Stimulated activated CD4-positive, alpha-beta T cell treated with anti-CD3 and anti-CD28 coated beads, Interleukin-15, amount 100 ng/mL, for 48 hours (primary cell): Measurements from ENCODE around the gene SLC2A2.
"Not testable (repeated sequence)": the region's sequence is repeated elsewhere in the genome, so short reads cannot be mapped to it uniquely, and the experiment has no call there.

Experiments
- DNase-seq, 2 donors: peaks; one replicate each; pipeline ENCODE4 v3.0.0-alpha.2; 2020; ENCODE audit warnings: low read depth in 2 of 2

Gene SLC2A2

DNA sequence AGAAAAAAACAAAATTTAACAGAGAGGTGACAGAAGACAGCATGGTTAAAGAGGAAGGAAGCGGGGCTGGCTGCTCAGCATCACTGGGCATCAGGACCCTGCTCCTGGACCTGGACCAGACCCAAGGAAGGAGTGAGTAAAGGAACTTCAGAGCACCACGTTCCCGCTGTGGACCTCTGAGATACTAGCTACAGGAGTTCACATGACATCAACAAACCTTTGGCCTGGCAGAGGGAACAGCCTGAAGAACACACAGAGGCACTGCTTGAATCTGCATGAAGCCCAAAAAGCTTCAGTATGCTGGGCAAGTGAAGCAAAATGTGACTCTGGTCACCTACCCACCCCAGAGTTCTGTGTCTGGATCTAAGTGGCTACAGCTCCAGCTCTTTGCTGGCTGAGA, 38.1 kb downstream of the SLC2A2 start:
- DNase-seq, result no peak

DNA sequence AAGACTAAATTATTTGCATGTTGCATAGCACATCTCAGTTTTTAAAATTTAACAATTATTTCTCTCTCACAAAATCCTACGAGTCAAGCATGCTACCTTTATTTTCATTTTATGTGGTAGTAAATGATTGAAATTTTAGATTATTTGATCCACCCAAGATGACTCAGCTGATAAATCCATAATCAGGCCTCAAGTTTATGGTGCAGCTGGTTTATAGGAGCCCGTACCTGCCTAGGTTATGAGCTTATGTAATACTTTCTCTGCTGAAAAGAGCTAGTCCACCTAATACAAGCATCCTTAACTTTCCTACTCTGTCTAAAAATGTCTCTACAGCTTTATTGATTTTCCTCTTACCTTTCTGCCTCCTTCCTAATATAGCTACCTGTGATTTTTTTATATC, 41.2 kb downstream of the SLC2A2 start:
- DNase-seq, result no peak

DNA sequence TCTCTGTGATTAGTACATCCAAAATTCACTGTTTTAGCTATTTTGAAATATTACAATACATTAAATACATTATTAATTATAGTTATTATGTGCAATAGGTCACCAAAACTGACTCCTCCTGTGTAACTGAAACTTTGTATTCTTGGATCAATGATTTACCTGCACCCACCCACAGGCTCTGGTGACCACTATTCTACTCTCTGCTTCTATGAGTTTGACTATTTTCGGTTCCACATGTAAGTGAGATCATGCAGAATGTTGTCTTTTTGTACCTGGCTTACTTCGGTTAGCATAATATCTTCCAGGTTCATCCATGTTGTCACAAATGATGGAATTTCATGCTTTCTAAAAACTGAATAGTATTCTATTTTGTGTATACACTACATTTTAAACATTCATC, 43.8 kb downstream of the SLC2A2 start:
- DNase-seq, result no peak

DNA sequence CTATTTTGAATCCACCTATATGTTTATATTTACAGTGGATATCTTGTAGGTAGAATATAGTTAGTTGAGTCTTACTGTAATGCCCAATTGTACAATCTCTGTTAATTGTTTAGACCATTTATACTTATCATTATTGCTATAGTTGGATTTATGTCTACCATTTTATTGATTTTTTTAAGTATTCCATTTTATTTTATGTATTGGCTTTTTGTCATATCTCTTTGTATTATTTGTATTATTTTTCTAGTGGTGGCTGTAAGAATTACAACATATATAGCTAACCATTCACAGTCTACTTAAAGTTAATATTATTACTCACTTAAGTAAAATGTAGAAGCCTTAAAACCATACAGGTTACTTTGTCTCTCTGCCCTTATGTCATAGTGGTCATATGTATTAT, 46.1 kb downstream of the SLC2A2 start:
- DNase-seq, result no peak

DNA sequence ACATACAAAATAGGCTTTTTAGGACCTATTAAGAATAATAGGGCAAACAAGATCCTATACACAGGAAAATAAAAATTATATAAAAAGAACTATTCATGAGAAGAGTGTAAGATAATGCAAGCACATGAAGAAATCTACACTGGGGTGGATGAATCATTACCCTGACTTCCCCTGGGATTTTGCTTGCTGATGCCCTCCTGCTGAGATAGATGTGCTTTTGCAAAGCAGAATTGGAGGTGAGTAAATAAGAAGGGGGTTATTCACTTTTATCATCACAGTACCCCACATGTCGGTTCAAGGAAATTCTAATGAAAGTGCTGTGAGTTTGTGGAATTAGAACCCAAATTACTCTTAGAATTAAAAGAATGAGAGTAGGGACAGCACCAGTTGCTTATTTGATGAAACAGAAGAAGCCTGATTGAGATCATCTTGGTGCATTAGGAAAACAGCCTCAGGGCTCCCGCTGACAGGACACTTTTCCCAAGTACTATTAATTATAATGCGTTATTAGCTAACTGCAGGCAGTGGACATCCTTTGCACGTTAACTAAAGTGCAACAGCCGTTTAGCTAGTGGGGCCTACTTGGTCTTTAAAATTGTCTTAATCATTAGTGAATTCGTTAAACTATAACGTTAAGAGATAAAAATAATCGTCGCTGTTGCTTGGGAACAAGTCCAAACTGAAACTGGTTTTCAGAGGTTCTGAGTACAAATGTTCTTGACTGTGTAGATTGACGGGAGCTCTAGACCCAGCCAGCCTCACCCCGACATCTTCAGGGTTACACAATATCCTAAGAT, 48.4 kb downstream of the SLC2A2 start:
- no peak for DNase-seq

DNA sequence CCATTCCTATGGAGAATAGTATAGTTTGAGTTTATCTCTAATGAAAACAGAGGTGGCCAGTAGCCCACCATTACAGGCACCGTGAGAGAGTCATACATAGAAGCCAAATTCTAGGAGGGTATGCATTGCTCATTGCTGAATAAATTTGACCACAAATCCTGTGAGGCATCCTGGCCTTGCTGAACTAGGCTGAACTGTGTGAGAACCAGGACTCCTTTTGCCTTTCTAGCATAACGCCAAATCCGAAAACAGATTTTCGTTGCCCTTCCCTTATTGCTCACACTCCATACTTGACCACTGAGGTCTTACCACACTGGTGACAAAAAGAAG, 50.4 kb downstream of the SLC2A2 start:
- DNase-seq, result no peak

DNA sequence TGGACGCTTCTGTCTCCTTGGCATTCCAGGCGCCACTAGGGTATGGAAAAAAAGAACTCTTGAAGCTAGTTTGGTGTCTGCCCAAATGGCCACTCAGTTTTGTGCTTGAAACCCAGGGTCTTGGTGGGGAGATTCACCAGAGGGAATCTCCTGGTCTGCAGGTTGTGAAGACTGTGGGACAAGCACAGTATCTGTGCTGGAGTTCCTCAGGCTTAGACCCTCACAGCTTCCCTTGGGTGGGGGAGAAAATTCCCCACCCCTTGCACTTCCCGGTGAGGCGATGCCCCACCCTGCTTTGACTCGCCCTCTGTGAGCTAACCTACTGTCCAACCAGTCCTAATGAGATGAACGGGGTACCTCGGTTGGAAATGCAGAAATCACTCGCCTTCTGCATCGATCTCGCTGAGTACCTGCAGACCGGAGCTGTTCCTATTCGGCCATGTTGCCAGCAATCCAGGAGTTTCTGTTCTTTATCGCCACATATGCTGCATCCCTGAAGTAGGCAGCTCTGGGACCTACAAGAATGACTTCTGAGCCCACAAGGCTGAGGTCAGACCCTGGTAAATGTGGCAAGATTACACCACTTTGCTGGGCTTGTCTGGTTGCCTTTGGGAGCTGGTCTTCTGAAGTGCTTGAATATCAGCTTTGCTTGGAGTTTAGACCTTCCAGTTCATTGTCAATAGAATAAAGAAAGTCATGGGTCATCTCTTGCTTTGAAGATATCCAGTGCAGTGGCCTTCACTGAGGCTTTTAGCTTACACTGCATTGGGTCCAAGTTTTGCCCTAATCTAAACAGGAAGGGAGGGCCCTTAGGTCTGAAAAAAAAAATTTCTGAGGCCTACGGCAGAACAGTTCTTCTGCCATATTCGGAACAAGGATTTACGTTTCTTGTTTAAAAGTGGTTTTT, 51.0 kb downstream of the SLC2A2 start:
- no peak for DNase-seq

DNA sequence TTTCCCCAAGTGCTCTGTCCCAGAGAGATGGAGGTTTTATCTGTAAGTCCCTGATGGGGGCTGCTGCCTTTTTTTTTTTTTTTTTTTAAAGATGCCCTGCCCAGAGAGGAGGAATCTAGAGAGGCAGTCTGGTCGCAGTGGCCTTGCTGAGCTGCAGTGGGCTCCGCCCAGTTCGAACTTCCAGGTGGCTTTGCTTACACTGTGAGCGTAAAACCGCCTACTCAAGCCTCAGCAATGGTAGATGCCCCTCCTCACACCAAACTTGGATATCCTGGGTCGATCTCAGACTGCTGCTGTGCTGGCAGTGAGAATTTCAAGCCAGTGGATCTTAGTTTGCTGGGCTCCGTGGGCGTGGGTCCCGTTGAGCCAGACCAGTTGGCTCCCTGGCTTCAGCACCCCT, 51.6 kb downstream of the SLC2A2 start:
- DNase-seq, result no peak

DNA sequence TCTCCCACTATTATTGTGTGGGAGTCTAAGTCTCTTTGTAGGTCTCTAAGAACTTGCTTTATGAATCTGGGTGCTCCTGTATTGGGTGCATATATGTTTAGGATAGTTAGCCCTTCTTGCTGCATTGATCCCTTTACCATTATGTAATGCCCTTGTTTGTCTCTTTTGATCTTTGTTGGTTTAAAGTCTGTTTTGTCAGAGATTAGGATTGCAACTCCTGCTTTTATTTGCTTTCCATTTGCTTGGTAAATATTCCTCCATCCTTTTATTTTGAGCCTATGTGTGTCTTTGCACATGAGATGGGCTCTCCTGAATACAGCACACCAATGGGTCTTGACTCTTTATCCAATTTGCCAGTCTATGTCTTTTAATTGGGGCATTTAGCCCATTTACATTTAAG, 53.6 kb downstream of the SLC2A2 start:
- not testable (repeated sequence) for DNase-seq

DNA sequence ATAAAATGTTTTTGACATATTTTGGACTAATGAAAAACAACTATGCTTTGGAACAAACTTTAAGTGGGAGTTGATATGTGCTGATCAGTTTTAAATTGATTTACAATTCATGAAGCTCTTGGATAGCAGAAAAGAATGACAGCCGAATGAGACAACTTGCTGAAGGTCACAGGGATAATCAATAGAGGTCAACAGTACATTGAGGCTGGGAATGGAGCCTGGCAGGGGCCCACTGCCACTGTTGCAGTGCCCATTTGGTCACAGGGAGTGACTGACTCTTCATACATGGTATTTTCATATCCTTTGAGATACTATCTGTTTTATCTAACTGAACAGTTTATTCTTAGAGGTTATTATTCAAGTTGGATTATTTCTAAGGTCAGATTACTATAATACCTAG, 59.4 kb downstream of the SLC2A2 start:
- DNase-seq, result no peak

DNA sequence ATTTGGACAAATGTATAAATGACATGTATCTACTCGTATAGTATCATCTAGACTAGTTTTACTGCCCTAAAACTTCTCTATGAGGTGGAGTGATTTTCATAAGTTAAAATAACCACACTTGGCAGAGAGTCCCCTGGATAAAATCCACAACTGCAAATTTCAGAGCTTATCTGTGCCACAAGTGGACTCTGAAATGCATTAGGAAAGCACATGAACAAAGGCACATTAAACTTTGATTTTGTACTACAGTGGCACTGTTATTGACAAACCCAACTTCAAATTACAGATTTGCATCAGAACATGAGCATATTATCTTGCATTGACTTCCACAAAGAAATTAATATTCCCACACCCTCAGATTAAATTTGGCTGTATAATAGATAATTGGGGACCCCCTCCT, 60.0 kb downstream of the SLC2A2 start:
- DNase-seq, result no peak

DNA sequence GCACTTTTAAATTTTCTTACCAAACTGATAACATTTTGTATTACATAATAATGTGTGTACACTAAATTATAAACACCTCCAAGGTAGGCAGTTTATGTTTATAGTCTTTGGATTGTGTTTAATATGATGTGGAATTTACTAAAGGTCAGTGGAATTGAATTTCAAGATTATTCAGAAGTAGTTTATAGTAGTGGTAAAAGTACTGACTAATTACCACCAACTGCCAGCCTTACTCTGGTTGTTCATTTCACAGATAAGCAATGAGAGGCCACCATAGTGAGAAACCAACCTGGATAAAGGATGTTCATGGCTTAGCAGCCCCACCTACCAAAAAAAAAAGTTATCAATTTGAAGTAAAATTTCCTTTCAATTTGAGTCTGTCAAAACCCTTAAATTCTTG, 64.1 kb downstream of the SLC2A2 start:
- DNase-seq, result no peak

DNA sequence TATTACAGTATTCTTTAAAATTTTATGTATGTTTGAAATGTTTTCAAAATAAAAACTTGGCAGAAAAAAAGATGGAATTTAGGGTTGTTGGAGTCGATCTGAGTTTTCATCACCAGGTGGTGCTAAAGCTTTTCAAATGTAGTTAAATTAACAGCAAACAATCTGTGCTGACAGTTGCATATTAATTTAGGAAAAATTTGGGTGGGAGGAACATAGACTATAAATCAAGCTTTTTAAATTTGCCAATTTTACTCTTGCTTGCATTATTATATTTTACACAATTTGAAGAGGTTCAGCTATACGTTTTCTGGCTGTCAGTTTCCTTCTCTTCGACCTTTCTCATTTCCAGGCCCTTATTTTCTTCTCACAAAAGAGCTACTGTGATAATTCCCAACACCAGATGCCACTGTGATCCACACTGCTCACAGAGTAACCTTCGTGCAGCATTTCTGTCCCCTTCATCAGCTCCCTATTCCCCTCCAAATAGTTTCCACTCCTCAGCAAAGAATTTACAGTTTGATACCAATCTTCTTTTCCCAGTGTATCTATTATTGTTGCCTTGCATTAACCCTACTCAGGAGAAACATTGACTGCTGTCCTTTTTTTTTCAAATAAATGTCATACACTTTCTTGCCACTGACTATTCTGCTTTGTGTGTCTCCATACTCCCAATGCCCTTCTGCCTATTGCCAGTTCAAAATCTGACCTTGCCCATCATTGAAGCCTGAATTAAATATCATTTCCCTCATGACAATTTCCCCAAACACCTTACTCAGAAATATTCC, 64.7 kb downstream of the SLC2A2 start:
- no peak for DNase-seq

DNA sequence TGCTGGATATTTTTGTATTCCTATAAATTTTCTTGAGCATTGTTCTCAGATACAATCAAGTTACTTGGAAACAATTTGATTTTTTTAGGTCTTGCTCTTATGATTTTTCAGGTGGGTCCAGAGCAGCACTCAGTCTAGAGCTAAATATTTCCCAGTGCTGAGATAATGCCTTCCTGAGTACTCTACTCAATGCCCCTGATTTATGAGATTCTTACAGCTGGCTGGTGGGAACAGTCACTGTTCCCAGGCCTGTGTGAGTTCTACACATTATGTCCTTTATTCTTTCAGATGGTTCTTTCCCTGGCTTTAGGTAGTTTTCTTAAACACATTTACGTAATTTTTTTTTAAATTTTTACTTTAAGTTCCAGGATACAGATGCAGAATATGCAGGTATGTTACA, 67.1 kb downstream of the SLC2A2 start:
- DNase-seq, result no peak

DNA sequence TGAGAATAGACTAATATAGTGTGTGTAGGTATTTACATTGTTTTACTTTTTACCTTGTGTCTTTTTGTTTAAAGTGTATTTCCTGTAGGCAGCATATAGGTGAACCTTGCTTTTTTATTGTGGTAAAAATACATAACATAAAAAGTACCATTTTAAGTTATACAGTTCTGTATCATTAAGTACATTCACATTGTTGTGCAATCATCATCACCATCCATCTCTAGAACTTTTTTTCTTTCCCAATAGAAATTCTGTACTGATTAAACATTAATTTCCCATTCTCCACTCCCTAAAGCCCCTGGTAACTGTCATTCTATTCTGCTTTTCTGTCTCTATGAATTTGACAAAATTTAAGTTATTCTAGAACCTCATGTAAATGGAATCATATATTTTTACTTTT, 69.9 kb downstream of the SLC2A2 start:
- no peak for DNase-seq

DNA sequence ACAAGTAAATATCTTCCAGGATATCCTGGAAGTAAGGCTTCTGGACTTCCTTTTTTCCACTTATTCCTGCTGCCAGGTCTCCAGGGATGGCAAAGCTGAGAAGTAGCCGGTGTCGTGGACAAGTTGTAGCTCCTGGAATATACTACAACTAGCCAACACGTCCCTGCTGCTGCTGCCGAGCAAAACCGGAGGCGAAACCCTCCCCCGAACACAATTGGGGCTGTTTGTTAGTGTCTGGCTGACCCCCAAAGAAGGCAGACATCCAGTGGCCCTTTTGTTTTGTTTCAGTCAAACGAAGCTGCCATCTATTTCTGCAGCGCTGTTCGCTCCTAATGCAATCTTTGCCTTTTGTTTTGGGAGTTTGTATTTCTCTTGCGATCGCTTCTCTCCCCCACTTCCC, 72.8 kb downstream of the SLC2A2 start:
- no peak for DNase-seq

DNA sequence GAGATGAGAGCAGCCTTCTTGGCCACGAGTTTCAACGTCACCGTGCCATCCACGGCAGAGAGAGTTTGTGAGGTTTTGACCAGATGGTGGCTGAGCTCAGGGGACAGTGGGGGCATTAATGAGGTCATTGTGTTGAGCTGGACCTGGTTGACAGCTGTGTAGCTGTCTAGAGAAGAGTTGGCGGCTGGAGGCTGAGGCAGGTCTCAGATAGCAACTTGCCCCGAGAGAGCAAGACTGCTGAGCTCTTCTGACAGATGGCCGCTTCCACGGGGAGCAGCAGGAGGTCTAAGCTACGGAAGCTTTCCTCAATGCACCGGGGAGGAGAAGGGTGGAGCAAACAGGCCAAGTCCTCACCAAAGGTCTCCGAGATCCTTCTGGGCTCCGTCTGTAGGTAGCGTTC, 73.3 kb downstream of the SLC2A2 start:
- DNase-seq, result no peak

DNA sequence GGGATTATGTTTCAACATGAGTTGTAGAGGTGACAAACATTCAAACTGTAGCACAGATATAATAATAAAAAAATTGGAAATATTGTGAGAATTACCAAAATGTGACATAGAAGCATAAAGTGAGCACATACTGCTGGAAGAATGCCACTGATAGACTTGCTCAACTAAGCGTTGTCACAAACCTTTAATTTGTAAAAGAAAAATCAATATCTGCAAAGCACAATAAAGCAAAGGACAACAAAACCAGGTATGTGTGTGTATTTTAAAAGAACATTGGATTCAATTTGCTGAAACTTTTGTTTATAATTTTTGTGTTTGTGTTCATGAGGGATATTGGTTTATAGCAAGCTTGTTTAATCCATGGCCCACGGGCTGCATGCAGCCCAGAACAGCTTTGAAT, 77.3 kb downstream of the SLC2A2 start:
- DNase-seq, result no peak

DNA sequence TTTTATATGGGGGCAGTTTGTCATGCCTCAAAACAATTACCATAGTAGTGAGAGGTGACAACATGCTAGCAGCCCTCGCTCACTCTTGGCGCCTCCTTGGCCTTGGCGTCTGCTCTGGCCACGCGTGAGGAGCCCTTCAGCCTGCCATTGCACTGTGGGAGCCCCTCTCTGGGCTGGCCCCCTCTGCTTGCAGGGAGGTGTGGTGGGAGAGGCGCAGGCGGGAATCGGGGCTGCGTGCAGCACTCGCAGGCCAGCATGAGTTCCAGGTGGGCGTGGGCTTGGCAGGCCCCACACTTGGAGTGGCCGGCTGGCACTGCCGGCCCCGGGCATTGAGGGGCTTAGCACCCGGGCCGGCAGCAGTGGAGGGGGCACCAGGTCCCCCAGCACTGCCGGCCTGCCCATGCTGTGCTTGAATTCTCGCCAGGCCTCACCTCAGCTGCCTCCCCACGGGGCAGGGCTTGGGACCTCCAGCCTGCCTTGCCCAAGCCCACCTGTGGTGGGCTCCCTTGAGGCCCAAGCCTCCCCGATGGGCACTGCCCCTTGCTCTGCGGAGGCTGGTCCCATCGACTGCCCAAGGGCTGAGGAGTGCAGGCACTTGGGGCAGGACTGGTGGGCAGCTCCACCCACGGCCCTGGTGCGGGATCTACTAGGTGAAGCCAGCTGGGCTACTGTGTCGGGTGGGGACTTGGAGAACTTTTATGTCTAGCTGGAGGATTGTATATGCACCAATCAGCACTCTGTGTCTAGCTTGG, 79.3 kb downstream of the SLC2A2 start:
- DNase-seq, result no peak
